Measurements from ENCODE around the gene OR10C1. TPM values are rescaled to one million over a fixed set of nuclear protein-coding genes. Genes with fewer than 3 reads are reported as not detected.
"Not testable (repeated sequence)": the region's sequence is repeated elsewhere in the genome, so short reads cannot be mapped to it uniquely, and the experiment has no call there.

OR10C1 gene
- total and polyA plus RNA-seq, 2 of the 13 experiments (the other 11 are each of a cell fraction or from before 2014, with no cell fraction given): 0.04 TPM; not detected in 1

DNA sequence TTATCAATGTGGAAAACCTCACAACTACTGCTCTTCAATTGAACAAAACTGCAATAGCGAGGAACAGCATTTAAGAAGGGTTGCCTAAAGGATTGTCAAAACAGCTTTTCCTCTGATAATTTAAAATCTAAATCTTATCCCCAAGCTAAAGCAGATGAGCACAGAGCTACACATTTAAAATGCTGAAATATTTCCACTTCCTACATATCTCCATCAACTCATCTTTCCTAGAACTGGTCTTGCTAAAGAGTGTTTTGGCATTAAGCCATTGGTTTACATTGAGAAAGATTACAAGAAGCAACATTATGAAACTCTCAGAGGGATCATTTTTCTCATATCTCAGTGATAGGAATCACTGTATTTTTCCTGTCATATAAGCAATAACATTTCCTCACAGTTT is 3.6 kb downstream of the OR10C1 start:
- ChIA-PET POLR2A (no interaction called here), CTCF (ENCODE audit: low intra/inter-chr PET ratio, low total read pairs) (no interaction called here)
- H3K4me2 ChIP-seq (ENCODE audit: low read depth, low read length): no peak overlapping the region
- H3K9me3 ChIP-seq (ENCODE audit: low read length): no peaks in the 10 kb centered on the region; the same call in 1 of the 2 replicates
- no peak overlapping the region for H3K4me3 ChIP-seq (replicated peaks in 1 of 3; ENCODE audit: insufficient read depth in 1 of 3, low read depth in 2 of 3, low read length in 3 of 3)
- ATAC-seq: no peak
- no peaks in the 10 kb centered on the region for H3K27me3 ChIP-seq (ENCODE audit: control insufficient read depth in 1 of 2, insufficient read depth in 2 of 2, low read length in 2 of 2)
- H3K9ac ChIP-seq (ENCODE audit: insufficient read depth, low read depth, low read length): no peak overlapping the region
- intact Hi-C loops (cut with micrococcal nuclease; ENCODE audit: unreplicated experiment): no loop called here
- H3K36me3 ChIP-seq (replicated peaks in 1 of 2; ENCODE audit: control insufficient read depth in 1 of 2, insufficient read depth in 2 of 2, low read length in 2 of 2): no peaks in the 10 kb centered on the region
- BruUV-seq (replicated peaks): no TSS peak
- no peak overlapping the region for H2AFZ ChIP-seq (ENCODE audit: low read length)
- no peaks in the 10 kb centered on the region for H4K20me1 ChIP-seq (ENCODE audit: insufficient read depth, low read length)
- no peak overlapping the region for H3K27ac ChIP-seq (ENCODE audit: extremely low read length, insufficient read depth, low read length)
- no peaks in the 10 kb centered on the region for H3K79me2 ChIP-seq (ENCODE audit: insufficient read depth, low read length)
- TF ChIP-seq PLRG1 (conservative IDR thresholded peaks at IDR 0.05) (no peak), NBN (conservative IDR thresholded peaks at IDR 0.05) (no peak), CCAR2 (optimal IDR thresholded peaks at IDR 0.05; ENCODE audit: low read depth, low read length) (no peak), ZNF562 (CRISPR knock-in tag; IDR thresholded peaks at IDR 0.05; ENCODE audit: borderline replicate concordance) (no peak), KLF13 (CRISPR knock-in tag; IDR thresholded peaks at IDR 0.05) (no peak), ZFP41 (CRISPR knock-in tag; IDR thresholded peaks at IDR 0.05; ENCODE audit: borderline replicate concordance) (no peak), KLF15 (CRISPR knock-in tag; IDR thresholded peaks at IDR 0.05; ENCODE audit: borderline replicate concordance) (no peak), CHCHD3 (CRISPR knock-in tag; IDR thresholded peaks at IDR 0.05) (no peak), NKX3-1 (CRISPR knock-in tag; IDR thresholded peaks at IDR 0.05) (no peak), JUN (CRISPR knock-in tag; IDR thresholded peaks at IDR 0.05) (no peak), ZNF546 (CRISPR knock-in tag; conservative IDR thresholded peaks at IDR 0.05) (no peak)
- TF ChIP-seq, protein P1, sequence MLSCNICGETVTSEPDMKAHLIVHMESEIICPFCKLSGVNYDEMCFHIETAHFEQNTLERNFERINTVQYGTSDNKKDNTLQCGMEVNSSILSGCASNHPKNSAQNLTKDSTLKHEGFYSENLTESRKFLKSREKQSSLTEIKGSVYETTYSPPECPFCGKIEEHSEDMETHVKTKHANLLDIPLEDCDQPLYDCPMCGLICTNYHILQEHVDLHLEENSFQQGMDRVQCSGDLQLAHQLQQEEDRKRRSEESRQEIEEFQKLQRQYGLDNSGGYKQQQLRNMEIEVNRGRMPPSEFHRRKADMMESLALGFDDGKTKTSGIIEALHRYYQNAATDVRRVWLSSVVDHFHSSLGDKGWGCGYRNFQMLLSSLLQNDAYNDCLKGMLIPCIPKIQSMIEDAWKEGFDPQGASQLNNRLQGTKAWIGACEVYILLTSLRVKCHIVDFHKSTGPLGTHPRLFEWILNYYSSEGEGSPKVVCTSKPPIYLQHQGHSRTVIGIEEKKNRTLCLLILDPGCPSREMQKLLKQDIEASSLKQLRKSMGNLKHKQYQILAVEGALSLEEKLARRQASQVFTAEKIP (CRISPR knock-in tag; IDR thresholded peaks at IDR 0.05; ENCODE audit: borderline replicate concordance): no peak
- TF ChIP-seq, protein P2, sequence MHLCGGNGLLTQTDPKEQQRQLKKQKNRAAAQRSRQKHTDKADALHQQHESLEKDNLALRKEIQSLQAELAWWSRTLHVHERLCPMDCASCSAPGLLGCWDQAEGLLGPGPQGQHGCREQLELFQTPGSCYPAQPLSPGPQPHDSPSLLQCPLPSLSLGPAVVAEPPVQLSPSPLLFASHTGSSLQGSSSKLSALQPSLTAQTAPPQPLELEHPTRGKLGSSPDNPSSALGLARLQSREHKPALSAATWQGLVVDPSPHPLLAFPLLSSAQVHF (CRISPR knock-in tag; IDR thresholded peaks at IDR 0.05): no peak
- TF ChIP-seq, protein P3, sequence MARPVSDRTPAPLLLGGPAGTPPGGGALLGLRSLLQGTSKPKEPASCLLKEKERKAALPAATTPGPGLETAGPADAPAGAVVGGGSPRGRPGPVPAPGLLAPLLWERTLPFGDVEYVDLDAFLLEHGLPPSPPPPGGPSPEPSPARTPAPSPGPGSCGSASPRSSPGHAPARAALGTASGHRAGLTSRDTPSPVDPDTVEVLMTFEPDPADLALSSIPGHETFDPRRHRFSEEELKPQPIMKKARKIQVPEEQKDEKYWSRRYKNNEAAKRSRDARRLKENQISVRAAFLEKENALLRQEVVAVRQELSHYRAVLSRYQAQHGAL (CRISPR knock-in tag; IDR thresholded peaks at IDR 0.05; ENCODE audit: not compliant biosample characterization): no peak
- TF ChIP-seq, protein P4, sequence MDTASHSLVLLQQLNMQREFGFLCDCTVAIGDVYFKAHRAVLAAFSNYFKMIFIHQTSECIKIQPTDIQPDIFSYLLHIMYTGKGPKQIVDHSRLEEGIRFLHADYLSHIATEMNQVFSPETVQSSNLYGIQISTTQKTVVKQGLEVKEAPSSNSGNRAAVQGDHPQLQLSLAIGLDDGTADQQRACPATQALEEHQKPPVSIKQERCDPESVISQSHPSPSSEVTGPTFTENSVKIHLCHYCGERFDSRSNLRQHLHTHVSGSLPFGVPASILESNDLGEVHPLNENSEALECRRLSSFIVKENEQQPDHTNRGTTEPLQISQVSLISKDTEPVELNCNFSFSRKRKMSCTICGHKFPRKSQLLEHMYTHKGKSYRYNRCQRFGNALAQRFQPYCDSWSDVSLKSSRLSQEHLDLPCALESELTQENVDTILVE (CRISPR knock-in tag; IDR thresholded peaks at IDR 0.05): no peak
- H3K4me1 ChIP-seq (ENCODE audit: insufficient read depth, low read length): no peaks in the 10 kb centered on the region
- in situ Hi-C loops (cut with HindIII; ENCODE audit: extremely low pct_ligation_motif_present, low pct_unique_long_range_greater_than_20kb): no loop called here
- FAIRE-seq: no peak
- no peak for DNase-seq (ENCODE audit: low spot score)
- 7% methylated on average over 1 of the region's 1 CpG for WGBS (ENCODE audit: low lambda C conversion rate)

- BruUV-seq (replicated peaks); CTCF ChIA-PET (ENCODE audit: low intra/inter-chr PET ratio, low total read pairs); H3K27me3 ChIP-seq (ENCODE audit: control insufficient read depth in 1 of 2, insufficient read depth in 2 of 2, low read length in 2 of 2); H2AFZ ChIP-seq (ENCODE audit: low read length); H3K4me3 ChIP-seq (replicated peaks in 1 of 3; ENCODE audit: insufficient read depth in 1 of 3, low read depth in 2 of 3, low read length in 3 of 3); DNase-seq (ENCODE audit: low spot score); in situ Hi-C loops (cut with HindIII; ENCODE audit: extremely low pct_ligation_motif_present, low pct_unique_long_range_greater_than_20kb); H3K36me3 ChIP-seq (replicated peaks in 1 of 2; ENCODE audit: control insufficient read depth in 1 of 2, insufficient read depth in 2 of 2, low read length in 2 of 2); ATAC-seq; H4K20me1 ChIP-seq (ENCODE audit: insufficient read depth, low read length); H3K27ac ChIP-seq (ENCODE audit: extremely low read length, insufficient read depth, low read length); H3K4me2 ChIP-seq (ENCODE audit: low read depth, low read length); POLR2A ChIA-PET; H3K9me3 ChIP-seq (ENCODE audit: low read length); FAIRE-seq; H3K79me2 ChIP-seq (ENCODE audit: insufficient read depth, low read length); H3K9ac ChIP-seq (ENCODE audit: insufficient read depth, low read depth, low read length); H3K4me1 ChIP-seq (ENCODE audit: insufficient read depth, low read length); intact Hi-C loops (cut with micrococcal nuclease; ENCODE audit: unreplicated experiment): not testable (repeated sequence)
- 4% methylated on average over 1 of the region's 1 CpG for WGBS (ENCODE audit: low lambda C conversion rate)
Observed at GRCh38 chr6:29444031-29444430, 4.9 kb downstream of the OR10C1 start.

Data from HepG2 (cell line).